Endodermal cell (in vitro differentiated cells): ENCODE measurements around the gene PACRG. TPM values are rescaled to one million over a fixed set of nuclear protein-coding genes. Genes with fewer than 3 reads are reported as not detected.

Source experiments
- DNase-seq: peaks from one replicate; pipeline ENCODE4 v3.0.0-alpha.2; 2017
- H3K27ac ChIP-seq: 2 replicates; pipeline ENCODE4 v1.5.1; 2013; ENCODE audit warnings: mild to moderate bottlenecking, low read depth, low read length, moderate library complexity
- H3K27me3 ChIP-seq: 2 replicates; pipeline ENCODE4 v1.6.1; 2013; ENCODE audit warnings: mild to moderate bottlenecking, low read length, moderate library complexity; ENCODE audit not compliant: insufficient read depth, control insufficient read depth, poor library complexity, severe bottlenecking
- H3K36me3 ChIP-seq: 2 replicates; pipeline ENCODE4 v1.7.0; 2013; ENCODE audit warnings: mild to moderate bottlenecking, low read length, moderate library complexity; ENCODE audit not compliant: control insufficient read depth, insufficient read depth
- H3K4me1 ChIP-seq: one replicate; pipeline ENCODE4 v1.7.0; 2013; ENCODE audit warnings: low read length; ENCODE audit not compliant: control insufficient read depth, insufficient read depth
- H3K4me3 ChIP-seq: 2 replicates; pipeline ENCODE4 v1.5.1; 2013; ENCODE audit warnings: mild to moderate bottlenecking, low read length, moderate library complexity
- H3K9ac ChIP-seq: 2 replicates; pipeline ENCODE4 v1.6.1; 2013; ENCODE audit warnings: mild to moderate bottlenecking, low read length, moderate library complexity; ENCODE audit not compliant: poor library complexity, severe bottlenecking; ENCODE audit errors: extremely low read depth
- H3K9me3 ChIP-seq: 2 replicates; pipeline ENCODE4 v1.6.1; 2013; ENCODE audit warnings: mild to moderate bottlenecking, low read length, moderate library complexity; ENCODE audit not compliant: control insufficient read depth
- H3K27ac Mint-ChIP-seq: 2 replicates; pipeline ENCODE4 v1.8.0; 2020; ENCODE audit warnings: mixed read lengths
- H3K27me3 Mint-ChIP-seq: 2 replicates; pipeline ENCODE4 v1.8.0; 2021; ENCODE audit warnings: mild to moderate bottlenecking, mixed read lengths; ENCODE audit not compliant: insufficient read depth
- H3K36me3 Mint-ChIP-seq: 2 replicates; pipeline ENCODE4 v1.8.0; 2020; ENCODE audit warnings: low read depth, mixed read lengths
- H3K4me1 Mint-ChIP-seq: 2 replicates; pipeline ENCODE4 v1.8.0; 2020; ENCODE audit warnings: mixed read lengths
- H3K4me3 Mint-ChIP-seq: 2 replicates; pipeline ENCODE4 v1.8.0; 2020; ENCODE audit warnings: mild to moderate bottlenecking, moderate library complexity, mixed read lengths
- H3K9me3 Mint-ChIP-seq: 2 replicates; pipeline ENCODE4 v1.8.0; 2020; ENCODE audit warnings: mild to moderate bottlenecking, mixed read lengths
- CTCF ChIP-seq: fragments of 200-600 bp; sonication (generic); conservative IDR thresholded peaks from 2 replicates; pipeline ENCODE4 v1.5.0; 2021; ENCODE audit warnings: antibody characterized with exemption, mild to moderate bottlenecking
- WGBS, 2 experiments: methylation state at CpG; one replicate each; pipeline versions ENCODE4 v1.1.5 to v1.1.7; 2013; ENCODE audit warnings: missing lambda C conversion rate in 2 of 2, mixed read lengths in 1 of 2; ENCODE audit not compliant: insufficient coverage in 1 of 2, insufficient read length in 1 of 2; 5-methylcytosine and 5-hydroxymethylcytosine counted together
- total RNA-seq, 2 donors: library from RNA; stranded (reverse); fragmentation: NEBNext Ultra II Directional in 1 of 2; extraction: Animal tissue kit (Norgen Biotek cat#: 25700) in 1 of 2; gene quantifications; 2 replicates in 1 of 2; 3 replicates in 1 of 2; pipeline ENCODE4 v1.2.1, GENCODE V29; 2021

The PACRG gene
- total RNA-seq, 2 donors from 2014 or later = 0.42 to 0.44 TPM

- Histone ChIP-seq H3K4me1 (no peaks in the 10 kb centered on the region), H3K9me3 (no peaks in the 10 kb centered on the region), H3K4me3 (no peak overlapping the region), H3K36me3 (no peaks in the 10 kb centered on the region), H3K27ac (peak overlapping the region; percentile 93), H3K27me3 (no peaks in the 10 kb centered on the region), H3K9ac (no peak overlapping the region)
- TF ChIP-seq CTCF = no peak
- Mint-ChIP-seq H3K9me3 (peaks cover 5% of the 10 kb centered on the region), H3K27me3 (no peaks in the 10 kb centered on the region), H3K27ac (no peak overlapping the region), H3K4me3 (no peak overlapping the region), H3K4me1 (no peaks in the 10 kb centered on the region), H3K36me3 (no peaks in the 10 kb centered on the region)
- 97 to 100% methylated on average over 1 to 5 of the region's 5 CpGs for WGBS, 2 experiments
- DNase-seq = no peak
Measured at GRCh38 chr6:163054641-163055040, 326.9 kb downstream of the PACRG start.

DNA sequence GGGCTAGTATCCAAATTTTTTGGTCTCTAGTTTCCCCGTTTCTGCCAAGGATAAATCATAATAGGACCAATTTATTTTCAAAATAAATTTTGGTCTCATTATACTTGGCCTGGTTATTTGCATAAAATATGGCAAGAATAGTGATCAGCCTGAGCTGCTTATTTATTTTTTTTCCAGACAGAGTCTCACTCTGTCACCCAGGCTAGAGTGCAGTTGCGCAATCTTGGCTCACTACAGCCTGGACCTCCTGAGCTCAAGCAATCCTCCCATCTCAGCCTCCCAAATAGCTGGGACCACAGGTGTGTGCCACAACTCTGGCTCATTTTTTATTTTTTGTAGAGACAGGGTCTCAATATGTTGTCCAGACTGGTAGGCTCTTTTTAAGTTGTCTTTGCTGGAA is 329.5 kb downstream of the PACRG start:
- TF ChIP-seq CTCF = no peak
- H3K4me1 Mint-ChIP-seq = no peaks in the 10 kb centered on the region
- Histone ChIP-seq H3K27me3 (no peaks in the 10 kb centered on the region), H3K27ac (no peak overlapping the region), H3K4me1 (no peaks in the 10 kb centered on the region), H3K36me3 (no peaks in the 10 kb centered on the region), H3K9ac (no peak overlapping the region), H3K4me3 (no peak overlapping the region), H3K9me3 (no peaks in the 10 kb centered on the region)
- H3K27me3 Mint-ChIP-seq = no peaks in the 10 kb centered on the region
- peaks cover 5% of the 10 kb centered on the region for H3K9me3 Mint-ChIP-seq
- H3K4me3 Mint-ChIP-seq = no peak overlapping the region
- 81% methylated on average over 2 of the region's 2 CpGs; no CpG with 5 or more reads in 1 of the 2 experiments for WGBS, 2 experiments
- H3K36me3 Mint-ChIP-seq = no peaks in the 10 kb centered on the region
- no peak overlapping the region for H3K27ac Mint-ChIP-seq
- no peak for DNase-seq

GRCh38 chr6:163062790-163063189 is 335.0 kb downstream of the PACRG start:
- H3K9me3 ChIP-seq = no peaks in the 10 kb centered on the region
- no peaks in the 10 kb centered on the region for H3K36me3 ChIP-seq
- Mint-ChIP-seq H3K27me3 (no peaks in the 10 kb centered on the region), H3K4me3 (no peak overlapping the region), H3K9me3 (peaks cover 2% of the 10 kb centered on the region), H3K4me1 (no peaks in the 10 kb centered on the region), H3K36me3 (no peaks in the 10 kb centered on the region), H3K27ac (no peak overlapping the region)
- H3K4me1 ChIP-seq = no peaks in the 10 kb centered on the region
- H3K27me3 ChIP-seq = no peaks in the 10 kb centered on the region
- no peak for DNase-seq
- no peak overlapping the region for H3K4me3 ChIP-seq
- TF ChIP-seq CTCF = no peak
- no peak overlapping the region for H3K27ac ChIP-seq
- WGBS, 2 experiments = 89 to 93% methylated on average over 2 of the region's 2 CpGs
- H3K9ac ChIP-seq = no peak overlapping the region
